Activated gamma-delta T cell treated with anti-CD3 and anti-CD28 coated beads, Interleukin-2, amount 50 U/mL, for 16 hours (primary cell): Measurements from ENCODE around the gene WWTR1.

Experiments
- DNase-seq: peaks from one replicate; pipeline ENCODE4 v3.0.0-alpha.2; 2020; ENCODE audit warnings: low read depth

WWTR1 gene

DNA sequence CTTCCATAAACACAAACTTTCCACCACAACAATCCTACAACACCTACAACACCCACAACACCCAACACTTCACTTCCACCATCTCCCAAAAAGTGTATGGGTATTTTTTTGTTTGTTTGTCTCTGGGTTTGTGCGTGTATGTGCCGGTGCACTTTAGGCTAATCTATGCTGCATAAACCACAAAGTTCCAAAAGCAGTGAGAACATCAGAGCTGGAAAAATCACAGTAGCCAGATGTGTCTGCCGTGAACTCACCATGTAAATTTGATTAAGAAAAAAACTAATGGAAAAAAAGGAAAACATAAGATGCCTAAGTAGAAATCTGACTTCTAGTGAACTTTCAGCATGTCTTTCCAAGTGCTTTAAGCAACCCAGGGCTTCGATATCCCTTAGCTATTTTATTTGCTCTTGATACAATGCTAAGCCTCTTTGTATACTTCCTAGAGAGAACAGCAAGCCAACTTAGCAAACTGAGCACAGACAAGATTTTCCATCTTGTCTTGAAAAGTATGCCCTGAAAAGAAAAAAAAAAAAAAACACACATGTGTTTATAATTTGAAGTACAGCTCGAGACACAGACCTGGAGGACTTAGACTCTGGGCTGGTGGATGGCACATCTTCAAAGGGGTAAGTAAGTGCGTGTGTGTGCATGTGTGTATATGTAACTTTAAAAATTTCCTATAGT, 91.4 kb downstream of the WWTR1 start:
- no peak for DNase-seq

DNA sequence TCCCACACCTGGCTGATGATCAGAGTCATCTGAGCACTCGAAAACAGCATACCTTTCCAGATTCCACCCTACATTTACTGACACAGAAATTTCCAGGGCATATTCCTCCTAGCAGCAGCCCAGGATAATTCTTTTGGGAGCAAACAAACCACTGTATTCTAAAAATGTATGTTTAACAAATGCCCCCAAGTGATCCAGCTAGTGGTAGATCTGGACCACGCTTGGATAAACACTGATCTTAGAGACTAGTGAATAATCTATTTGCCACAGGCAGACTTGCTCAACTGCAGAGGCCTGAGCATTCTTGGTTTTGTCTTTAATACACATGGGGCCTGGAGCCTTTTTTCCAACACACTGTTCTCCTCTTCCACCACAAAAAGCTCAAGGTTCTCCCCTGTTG, 93.7 kb downstream of the WWTR1 start:
- no peak for DNase-seq

DNA sequence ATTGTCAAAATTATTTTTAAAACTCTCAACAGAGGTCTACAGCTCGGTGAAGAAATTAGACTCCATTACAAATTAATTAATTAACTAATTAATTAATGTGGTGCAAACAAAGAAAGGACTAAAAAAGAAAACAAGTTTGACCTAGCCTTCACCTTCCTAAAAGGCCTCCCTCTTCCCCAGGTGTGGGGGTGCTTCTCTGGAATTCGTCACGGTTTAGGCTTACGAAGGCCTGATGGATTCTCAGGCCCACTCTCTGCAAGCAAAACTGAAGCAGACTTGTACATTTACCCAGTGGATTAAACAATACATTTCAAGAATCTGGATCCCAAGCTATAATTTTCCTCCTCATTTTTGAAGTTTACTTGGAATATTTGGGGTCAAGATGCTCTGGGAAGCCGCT, 94.7 kb downstream of the WWTR1 start:
- DNase-seq = no peak

DNA sequence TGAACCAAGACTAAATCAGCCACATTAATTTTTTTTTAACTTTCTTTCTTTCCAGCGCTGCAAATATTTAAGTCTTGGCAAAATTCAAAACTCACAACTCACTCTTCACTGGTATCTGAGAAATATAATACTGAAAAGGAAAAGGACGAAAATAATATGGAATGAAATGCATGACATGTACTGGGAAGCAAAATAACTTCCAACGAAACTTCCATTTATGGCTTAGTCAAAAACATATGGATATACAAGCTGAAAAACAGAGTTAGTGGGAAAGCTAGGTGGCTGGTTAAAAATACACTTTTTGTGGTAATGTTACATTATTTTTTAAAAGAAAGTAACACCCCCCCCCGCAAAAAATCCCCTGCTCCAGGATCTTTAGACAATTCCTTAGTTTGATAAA, 97.2 kb downstream of the WWTR1 start:
- DNase-seq = no peak

DNA sequence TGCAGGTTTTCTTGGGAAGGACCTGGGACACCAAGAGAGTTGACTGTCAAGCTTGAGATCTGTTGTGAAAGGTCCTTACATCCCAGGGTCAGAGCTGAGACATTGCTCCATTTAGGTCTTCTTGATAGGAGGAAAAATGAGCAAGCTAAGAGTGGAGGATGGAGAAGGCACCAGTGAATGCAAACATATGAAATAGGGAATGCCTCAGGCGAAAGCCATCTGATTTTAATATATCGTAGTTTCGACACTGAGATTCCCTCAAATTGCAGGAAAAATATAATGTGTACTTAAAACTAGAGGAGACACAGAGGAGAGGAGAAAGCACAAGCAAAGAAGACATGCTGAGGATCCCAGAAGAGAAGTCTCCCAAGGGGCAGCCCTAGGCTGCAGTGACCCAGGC, 97.8 kb downstream of the WWTR1 start:
- no peak for DNase-seq

DNA sequence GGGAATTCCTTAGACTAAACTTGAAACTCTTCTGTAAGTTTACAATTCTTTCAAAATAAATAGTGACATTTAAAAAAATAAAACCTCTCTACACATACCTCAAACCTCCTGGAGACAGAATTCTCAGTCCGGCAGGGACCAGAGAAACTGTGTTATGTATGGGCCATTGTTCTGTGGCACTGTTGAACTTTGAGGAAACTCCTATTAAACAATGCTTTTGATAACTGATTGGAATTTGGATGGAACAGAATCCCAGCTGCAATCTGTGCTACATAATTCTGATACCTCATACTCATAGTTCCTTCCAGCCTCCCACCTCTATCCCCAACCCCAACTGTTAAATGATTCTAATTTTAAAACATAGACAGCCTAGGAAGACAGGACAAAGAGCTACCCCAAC, 98.3 kb downstream of the WWTR1 start:
- DNase-seq = no peak

DNA sequence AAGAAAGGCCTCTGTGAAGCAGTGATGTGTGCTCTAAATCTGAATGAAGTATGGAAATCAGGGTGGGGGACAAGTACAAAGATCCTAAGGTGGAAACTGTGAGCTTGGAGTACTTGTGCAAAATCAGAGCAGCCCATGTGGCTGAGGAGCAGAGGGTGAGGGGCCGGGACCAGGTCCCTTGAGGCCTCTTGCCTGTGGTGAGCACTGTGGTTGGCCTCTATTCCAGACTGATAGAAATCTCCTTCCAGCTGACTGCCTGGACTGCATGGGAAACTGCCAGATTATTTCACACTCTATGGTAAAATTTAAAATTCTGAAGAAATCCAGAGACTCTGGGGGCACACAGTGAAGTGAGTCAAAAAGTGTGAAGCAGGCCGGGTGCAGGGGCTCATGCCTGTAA, 101.9 kb downstream of the WWTR1 start:
- no peak for DNase-seq

DNA sequence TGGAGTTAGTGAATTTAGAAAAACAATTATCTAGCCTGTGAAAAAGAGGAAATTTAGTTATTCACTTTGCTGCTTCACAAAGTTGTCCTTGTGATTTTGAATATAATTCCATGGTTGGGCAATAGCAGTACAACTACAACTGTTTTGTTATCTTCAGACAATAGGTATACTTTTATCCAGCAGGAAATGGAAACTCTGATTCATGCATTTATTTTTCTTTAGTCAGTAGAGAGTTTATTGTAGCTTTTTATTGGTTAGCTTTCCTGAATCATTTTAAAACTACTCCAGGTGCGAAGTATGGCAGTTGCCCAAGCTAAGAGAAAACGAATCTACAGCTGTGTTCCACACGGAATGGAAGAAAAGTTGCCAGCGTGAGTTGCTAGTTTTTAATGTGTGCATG, 103.0 kb downstream of the WWTR1 start:
- no peak for DNase-seq

DNA sequence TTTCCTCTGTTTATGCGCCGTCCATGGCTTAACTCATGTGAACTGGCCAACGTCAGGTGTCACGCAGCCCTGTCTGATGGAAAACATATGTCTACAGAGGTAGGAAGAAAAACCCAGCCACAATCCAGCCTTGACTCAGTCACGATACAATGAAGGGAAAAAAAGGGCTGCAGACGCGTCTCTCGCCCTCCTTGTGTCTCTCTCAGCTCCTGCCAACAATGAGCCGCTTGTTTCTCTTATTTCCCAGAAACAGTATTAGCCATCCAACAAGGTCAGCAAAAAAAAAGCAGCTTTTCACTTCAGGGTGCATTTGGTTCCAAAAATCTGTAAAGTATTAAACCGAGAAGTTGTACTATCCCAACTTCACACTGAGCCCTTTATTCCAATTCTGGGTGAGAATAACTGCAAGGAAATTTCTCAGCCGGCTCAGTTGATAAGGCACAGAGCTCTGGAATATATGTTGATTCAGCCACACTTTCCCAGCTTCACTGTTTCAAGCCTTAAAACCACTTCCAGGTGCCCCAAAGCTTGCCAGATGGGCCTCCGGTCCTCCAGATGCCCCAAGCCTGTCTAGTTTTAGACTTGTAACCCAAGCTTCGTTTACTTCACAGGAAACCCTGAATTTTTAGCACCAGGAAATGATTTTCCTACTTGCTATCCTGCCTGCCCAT, 103.9 kb downstream of the WWTR1 start:
- DNase-seq = no peak

DNA sequence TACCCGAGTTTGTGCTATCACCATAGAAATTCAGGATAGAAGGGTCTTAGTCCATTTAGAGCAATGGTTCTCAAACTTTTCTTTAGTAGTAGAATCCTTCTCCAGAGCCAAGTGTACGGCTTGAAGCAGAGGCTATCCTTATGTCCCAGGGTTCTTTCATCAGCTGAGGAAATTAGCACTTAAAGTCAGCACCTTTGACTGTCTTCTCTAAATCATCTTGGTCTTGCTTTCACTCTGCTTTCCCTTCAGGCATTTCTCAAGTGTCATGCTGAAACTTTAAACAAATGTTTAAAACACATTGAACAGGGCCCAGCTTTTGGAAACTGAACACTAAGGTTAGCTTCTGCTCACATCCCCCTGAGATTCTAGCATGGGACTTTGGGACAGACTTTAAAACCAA, 105.1 kb downstream of the WWTR1 start:
- DNase-seq = no peak

DNA sequence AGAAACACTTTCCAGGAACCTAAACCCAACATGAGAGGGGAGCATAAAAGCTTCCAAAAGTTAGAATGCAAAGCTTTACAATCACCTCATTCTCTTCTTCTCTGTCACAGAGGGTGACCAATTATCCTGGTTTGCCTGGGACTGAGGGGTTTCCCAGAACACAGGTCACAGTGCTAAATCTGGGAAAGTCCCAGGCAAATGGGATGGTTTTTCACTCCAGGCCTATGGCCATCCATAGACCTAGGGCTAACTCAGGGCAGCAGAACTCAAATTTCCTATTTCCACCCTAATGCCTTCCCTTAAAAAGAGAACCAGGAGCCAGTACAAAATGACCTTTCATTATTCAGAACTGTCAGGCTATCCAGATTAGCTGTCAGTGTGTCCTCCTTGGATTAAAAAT, 106.3 kb downstream of the WWTR1 start:
- DNase-seq = no peak

DNA sequence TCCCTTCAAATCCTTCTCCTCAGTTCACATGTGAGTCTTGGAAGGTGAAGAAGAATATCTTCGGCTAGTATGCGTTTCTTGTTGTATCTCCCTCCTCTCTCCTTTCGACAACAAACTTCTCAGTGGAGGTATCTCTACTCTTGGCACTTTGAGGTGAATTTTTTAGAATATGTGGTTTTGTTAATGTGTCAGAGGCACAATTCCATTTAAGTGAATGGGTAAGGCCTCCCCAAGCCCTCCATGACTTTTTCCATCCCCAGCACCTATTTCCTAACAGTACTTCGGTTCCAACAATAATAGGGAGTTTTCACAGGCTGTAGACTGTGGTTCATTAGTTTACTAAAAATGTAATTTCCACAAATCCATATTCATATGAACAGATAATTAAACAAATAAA, 109.2 kb downstream of the WWTR1 start:
- no peak for DNase-seq

DNA sequence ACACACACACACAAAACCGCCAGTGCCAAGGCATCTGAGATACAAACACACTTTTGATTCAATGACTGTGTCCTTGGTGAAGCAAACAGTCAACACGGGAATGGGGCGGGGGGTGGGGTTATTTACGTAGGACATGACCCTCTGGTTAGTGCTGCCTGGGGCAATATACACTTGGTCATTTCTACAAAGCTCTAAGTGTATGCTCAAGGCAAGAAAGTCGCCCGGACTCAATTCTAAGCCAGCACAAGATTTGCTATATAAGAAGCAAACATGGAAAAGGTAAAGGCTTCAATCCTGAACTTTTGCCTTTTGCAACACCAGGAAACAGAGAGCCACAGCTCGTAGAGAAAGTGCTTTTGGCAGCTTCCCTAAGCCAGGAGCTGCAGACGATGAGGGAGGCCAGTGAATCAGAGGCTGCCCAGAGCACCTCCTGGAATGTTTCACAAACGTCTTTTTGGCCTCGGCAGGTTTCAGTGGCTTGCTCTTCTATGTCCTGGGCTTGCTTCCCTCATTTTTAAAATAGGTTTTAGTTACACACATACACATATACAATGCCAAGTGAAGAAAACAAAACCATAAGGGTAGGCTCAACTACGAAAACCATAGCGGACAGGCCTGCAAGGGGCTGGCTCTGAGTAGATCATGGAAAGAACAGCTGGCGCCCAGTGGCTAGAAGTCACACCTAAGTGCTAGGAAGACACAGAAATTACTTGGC, 109.7 kb downstream of the WWTR1 start:
- no peak for DNase-seq

DNA sequence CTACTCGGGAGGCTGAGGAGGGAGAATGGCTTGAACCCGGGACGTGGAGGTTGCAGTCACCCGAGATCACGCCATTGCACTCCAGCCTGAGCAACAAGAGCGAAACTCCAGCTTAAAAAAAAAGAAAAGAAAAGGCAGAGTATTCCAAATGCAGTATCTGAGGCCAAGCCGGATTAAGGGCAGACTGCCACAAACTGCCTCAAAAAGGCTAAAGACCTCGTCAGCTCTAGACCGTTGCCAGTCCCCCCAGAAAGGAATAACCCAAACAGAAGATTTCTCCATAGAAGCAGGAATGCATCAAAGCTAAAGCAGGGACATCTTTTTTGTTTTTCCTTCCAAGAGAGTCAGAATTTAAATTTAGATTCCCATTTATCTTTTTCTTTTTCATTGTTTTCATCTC, 110.4 kb downstream of the WWTR1 start:
- DNase-seq = no peak

DNA sequence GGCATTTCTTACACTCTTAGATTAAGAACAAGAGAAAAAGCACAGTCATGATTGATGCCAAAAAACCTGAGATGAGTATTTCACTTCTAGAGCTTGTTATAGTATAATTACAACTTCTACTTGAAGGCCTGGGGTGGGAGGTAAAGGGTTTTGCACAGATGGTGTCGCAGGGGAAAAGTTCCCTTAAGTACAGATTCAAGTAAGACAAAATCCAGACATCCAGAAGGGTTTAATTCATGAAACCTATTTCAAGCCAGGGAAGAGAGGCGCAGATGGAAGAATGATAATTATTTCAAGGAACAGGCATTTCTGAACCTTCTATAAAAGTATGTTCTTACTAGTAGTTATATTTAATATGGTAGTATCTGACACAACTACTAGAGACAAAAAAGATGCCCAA, 112.8 kb downstream of the WWTR1 start:
- DNase-seq = no peak

DNA sequence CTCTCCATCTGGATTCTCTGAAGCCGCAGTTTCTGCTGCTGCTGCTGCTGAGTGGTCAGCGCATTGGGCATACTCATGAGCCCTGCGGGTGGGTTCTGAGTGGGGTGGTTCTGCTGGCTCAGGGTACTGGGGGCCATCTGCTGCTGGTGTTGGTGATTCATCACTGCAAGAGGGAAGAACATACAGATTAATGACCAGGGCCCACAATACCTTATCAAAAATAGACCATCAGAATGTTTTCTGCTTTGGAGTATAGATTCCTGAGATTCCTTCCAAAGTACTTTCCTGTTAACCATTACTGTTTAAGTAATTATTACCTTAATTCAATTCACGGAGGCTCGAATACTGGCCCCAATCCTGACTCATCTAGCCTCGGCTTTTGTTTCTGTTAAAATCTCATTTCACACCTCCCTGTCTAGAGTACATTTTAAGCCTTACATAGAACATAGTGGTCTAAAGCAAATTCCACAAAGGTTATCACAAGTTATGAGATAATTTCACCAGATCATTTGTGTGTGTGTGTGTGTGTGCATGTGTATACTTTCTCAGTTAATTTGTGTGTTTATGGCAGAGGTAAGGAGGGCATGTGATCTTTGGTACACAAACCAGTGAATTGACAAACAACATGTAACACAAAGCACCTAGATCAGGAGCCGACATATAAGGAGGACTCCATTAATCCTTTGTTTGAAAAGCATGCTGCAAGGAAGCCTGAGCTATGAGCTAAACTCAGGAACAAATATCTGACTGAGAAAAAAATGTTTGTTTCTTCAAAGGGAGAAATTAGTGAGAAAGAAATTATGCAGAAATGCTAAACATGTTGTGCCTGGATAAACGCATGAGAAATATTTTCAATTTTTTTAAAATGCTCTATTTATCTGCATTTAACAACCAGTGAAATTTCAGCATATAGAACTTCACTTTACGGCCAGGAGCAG, 115.2 kb downstream of the WWTR1 start:
- no peak for DNase-seq

DNA sequence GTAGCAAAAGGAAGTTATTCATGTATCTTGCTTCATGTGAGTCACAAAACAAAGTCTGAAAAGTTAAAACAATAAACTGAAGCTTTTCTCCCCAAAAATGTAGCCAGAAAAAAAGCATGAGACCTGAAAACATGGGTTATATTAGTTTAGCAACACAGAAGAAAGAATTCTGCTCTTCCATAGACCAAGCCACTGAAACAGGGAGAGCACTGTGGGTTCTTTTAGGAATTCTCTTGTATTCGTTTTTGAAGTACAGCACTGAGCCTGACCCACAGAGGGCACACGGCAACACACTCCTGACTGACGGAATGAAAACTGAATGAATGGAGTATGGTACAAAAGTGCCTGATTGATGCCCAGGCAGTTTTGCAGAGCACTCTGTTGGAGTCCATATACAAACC, 116.7 kb downstream of the WWTR1 start:
- no peak for DNase-seq

DNA sequence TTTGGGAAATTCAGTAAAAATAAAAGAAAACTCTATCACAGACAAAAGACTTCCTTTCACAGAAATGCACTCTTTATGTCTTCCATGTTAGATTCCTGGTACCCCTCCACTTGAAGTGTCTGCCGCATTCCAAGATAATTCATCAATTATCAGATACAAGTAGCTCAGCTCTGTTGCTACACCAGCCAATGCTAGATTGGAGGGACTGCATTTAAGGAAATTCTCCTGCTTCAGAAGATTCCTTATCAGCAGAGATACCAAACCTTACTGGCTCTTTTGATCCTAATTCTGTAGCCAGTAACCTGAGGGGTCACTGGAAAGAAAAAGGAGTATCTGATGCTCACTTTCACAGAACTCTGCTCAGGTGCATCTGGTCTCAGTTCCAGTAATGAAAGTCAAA, 119.5 kb downstream of the WWTR1 start:
- no peak for DNase-seq

DNA sequence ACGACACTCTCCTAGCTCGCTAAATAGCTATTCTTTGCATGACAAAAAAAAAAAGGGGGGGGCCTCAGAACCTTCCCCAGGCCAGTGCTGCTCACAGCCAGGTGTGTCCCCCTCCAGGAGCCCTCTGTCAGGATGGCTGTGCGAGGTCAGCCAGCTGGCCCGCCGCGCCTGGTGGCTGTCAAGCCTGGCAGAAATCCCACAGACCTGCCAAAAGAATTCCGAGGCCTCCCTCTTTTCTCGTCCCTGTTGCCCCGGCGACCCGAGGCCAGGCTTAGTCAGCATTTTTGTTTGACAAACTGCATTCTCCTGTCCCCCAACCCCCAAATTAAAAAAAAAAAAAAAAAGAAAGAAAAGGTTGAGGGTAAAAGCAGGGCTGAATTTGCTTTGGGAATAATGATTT, 121.4 kb downstream of the WWTR1 start:
- DNase-seq = no peak

DNA sequence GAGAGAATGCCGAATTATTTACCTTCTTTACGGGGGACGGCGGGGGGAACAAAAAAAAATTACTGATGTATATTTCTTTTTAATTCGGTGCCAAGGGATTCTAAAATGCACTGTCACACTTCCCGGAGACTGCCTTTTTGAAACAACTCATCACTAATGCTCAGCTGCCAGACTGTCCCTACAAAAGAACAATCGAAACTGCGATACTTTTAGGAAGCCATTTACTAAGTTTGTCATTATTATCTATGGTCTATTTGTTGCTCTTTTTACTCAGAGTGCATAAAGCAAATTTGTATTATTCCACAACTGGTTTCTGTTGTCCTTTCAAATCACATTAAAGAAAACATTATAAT, 122.5 kb downstream of the WWTR1 start:
- DNase-seq = no peak

DNA sequence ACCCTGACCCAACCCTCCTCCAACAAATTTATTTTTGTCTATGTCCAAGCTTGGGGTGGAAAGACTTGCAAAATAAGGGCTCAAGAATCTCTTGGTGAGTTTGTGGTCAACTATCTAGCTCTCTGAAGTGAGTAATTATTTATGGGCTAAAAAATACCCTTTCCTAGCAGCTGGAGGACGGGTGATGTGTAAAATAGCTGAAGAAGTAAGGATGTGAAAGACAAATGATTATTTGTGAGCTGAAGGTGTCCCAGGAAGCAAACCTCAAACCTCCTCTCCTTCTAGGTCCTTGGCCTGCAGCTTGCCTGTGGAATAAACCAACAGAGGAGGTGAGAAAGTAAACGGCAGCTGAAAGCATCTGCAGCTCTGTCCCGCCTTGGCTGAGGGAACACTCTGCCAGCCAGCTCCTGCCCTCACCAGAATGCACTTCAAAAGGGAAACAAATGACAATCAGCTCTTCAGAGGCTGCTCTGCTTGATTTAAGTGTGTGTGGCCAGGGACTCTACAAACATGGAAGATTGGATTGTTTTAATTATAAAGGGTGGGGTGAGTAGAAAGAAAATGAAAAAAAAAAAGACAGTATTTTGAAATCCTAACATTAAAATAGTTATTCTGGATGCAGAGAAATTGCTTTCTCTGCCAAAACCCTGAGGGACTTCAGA, 123.0 kb downstream of the WWTR1 start:
- no peak for DNase-seq

DNA sequence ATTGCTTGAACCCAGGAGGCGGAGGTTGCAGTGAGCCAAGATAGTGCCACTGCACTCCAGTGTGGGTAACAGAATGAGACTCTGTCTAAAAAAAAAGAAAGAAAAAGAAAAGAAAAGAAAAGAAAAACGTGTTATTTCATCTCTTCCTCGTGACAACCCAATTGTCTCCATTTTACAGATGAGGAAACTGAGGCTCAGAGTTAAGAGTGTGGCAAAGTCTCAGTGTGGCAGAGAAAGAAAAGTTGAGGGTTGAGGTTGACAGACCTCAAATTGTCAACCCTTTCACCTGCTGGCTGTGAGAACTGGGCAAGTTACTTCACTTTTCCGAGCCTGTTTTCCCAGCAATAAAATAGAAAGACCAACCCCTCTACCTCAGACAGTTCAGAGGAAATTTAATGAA, 123.7 kb downstream of the WWTR1 start:
- DNase-seq = no peak
